Measurements from ENCODE around the gene TMOD3.
"Not testable (repeated sequence)": the region's sequence is repeated elsewhere in the genome, so short reads cannot be mapped to it uniquely, and the experiment has no call there.

TMOD3 gene

GRCh38 chr15:51884517-51885236, 55.2 kb downstream of the TMOD3 start:
- Histone ChIP-seq H3K4me1 (ENCODE audit: control insufficient read depth in 1 of 2, insufficient read depth in 2 of 2, low read length in 2 of 2) (peaks cover 12 to 15% of the 10 kb centered on the region in 2 donors), H3K36me3 (ENCODE audit: control insufficient read depth in 1 of 2, insufficient read depth in 2 of 2, low read length in 2 of 2) (peaks cover 4 to 7% of the 10 kb centered on the region in 2 donors), H3K27ac (ENCODE audit: low read length) (no peak overlapping the region), H3K27me3 (ENCODE audit: low read depth, low read length) (no peaks in the 10 kb centered on the region), H3K4me3 (ENCODE audit: low read depth in 1 of 2, low read length in 2 of 2) (no peak overlapping the region), H3K9me3 (ENCODE audit: control insufficient read depth in 1 of 2, low read length in 2 of 2) (no peaks in the 10 kb centered on the region)

- H3K4me1 ChIP-seq (ENCODE audit: control insufficient read depth in 1 of 2, insufficient read depth in 2 of 2, low read length in 2 of 2), result peaks cover 12 to 14% of the 10 kb centered on the region in 2 donors
- H3K36me3 ChIP-seq (ENCODE audit: control insufficient read depth in 1 of 2, insufficient read depth in 2 of 2, low read length in 2 of 2); H3K27ac ChIP-seq (ENCODE audit: low read length); H3K9me3 ChIP-seq (ENCODE audit: control insufficient read depth in 1 of 2, low read length in 2 of 2); H3K4me3 ChIP-seq (ENCODE audit: low read depth in 1 of 2, low read length in 2 of 2); H3K27me3 ChIP-seq (ENCODE audit: low read depth, low read length): not testable (repeated sequence)
Observed at GRCh38 chr15:51885758-51886157, 56.3 kb downstream of the TMOD3 start.

- Histone ChIP-seq H3K27me3 (ENCODE audit: low read depth, low read length) (no peaks in the 10 kb centered on the region), H3K9me3 (ENCODE audit: control insufficient read depth in 1 of 2, low read length in 2 of 2) (no peaks in the 10 kb centered on the region), H3K4me1 (ENCODE audit: control insufficient read depth in 1 of 2, insufficient read depth in 2 of 2, low read length in 2 of 2) (peaks cover 12 to 14% of the 10 kb centered on the region in 2 donors), H3K4me3 (ENCODE audit: low read depth in 1 of 2, low read length in 2 of 2) (no peak overlapping the region), H3K36me3 (ENCODE audit: control insufficient read depth in 1 of 2, insufficient read depth in 2 of 2, low read length in 2 of 2) (peaks cover 7 to 11% of the 10 kb centered on the region in 2 donors), H3K27ac (ENCODE audit: low read length) (no peak overlapping the region)
Observed at GRCh38 chr15:51887887-51888592, 58.6 kb downstream of the TMOD3 start.

- no peaks in the 10 kb centered on the region for H3K27me3 ChIP-seq (ENCODE audit: low read depth, low read length)
- H3K9me3 ChIP-seq (ENCODE audit: control insufficient read depth in 1 of 2, low read length in 2 of 2), result no peaks in the 10 kb centered on the region
- peaks cover 6 to 10% of the 10 kb centered on the region in 2 donors for H3K4me1 ChIP-seq (ENCODE audit: control insufficient read depth in 1 of 2, insufficient read depth in 2 of 2, low read length in 2 of 2)
- no peak overlapping the region for H3K27ac ChIP-seq (ENCODE audit: low read length)
- H3K4me3 ChIP-seq (ENCODE audit: low read depth in 1 of 2, low read length in 2 of 2), result no peak overlapping the region
- peaks cover 7 to 11% of the 10 kb centered on the region in 2 donors for H3K36me3 ChIP-seq (ENCODE audit: control insufficient read depth in 1 of 2, insufficient read depth in 2 of 2, low read length in 2 of 2)
Observed at GRCh38 chr15:51888593-51889195, 59.2 kb downstream of the TMOD3 start.

GRCh38 chr15:51889486-51889885, 60.0 kb downstream of the TMOD3 start:
- H3K9me3 ChIP-seq (ENCODE audit: control insufficient read depth in 1 of 2, low read length in 2 of 2), result no peaks in the 10 kb centered on the region
- H3K27ac ChIP-seq (ENCODE audit: low read length), result no peak overlapping the region
- H3K4me3 ChIP-seq (ENCODE audit: low read depth in 1 of 2, low read length in 2 of 2), result no peak overlapping the region
- no peaks in the 10 kb centered on the region for H3K27me3 ChIP-seq (ENCODE audit: low read depth, low read length)
- H3K36me3 ChIP-seq (ENCODE audit: control insufficient read depth in 1 of 2, insufficient read depth in 2 of 2, low read length in 2 of 2), result peaks cover 15% of the 10 kb centered on the region in 2 donors
- H3K4me1 ChIP-seq (ENCODE audit: control insufficient read depth in 1 of 2, insufficient read depth in 2 of 2, low read length in 2 of 2), result peaks cover 2 to 3% of the 10 kb centered on the region in 2 donors

GRCh38 chr15:51904421-51904820, 75.0 kb downstream of the TMOD3 start:
- H3K36me3 ChIP-seq (ENCODE audit: control insufficient read depth in 1 of 2, insufficient read depth in 2 of 2, low read length in 2 of 2), result peaks cover 37 to 61% of the 10 kb centered on the region in 2 donors
- no peaks in the 10 kb centered on the region for H3K9me3 ChIP-seq (ENCODE audit: control insufficient read depth in 1 of 2, low read length in 2 of 2)
- no peak overlapping the region for H3K4me3 ChIP-seq (ENCODE audit: low read depth in 1 of 2, low read length in 2 of 2)
- no peaks in the 10 kb centered on the region for H3K4me1 ChIP-seq (ENCODE audit: control insufficient read depth in 1 of 2, insufficient read depth in 2 of 2, low read length in 2 of 2)
- H3K27me3 ChIP-seq (ENCODE audit: low read depth, low read length), result no peaks in the 10 kb centered on the region
- H3K27ac ChIP-seq (ENCODE audit: low read length), result no peak overlapping the region

- no peak overlapping the region for H3K27ac ChIP-seq (ENCODE audit: low read length)
- H3K36me3 ChIP-seq (ENCODE audit: control insufficient read depth in 1 of 2, insufficient read depth in 2 of 2, low read length in 2 of 2), result peaks cover 37 to 59% of the 10 kb centered on the region in 2 donors
- H3K4me3 ChIP-seq (ENCODE audit: low read depth in 1 of 2, low read length in 2 of 2), result no peak overlapping the region
- no peaks in the 10 kb centered on the region for H3K27me3 ChIP-seq (ENCODE audit: low read depth, low read length)
- no peaks in the 10 kb centered on the region for H3K9me3 ChIP-seq (ENCODE audit: control insufficient read depth in 1 of 2, low read length in 2 of 2)
- H3K4me1 ChIP-seq (ENCODE audit: control insufficient read depth in 1 of 2, insufficient read depth in 2 of 2, low read length in 2 of 2), result no peaks in the 10 kb centered on the region
Observed at GRCh38 chr15:51904931-51905330, 75.5 kb downstream of the TMOD3 start.

GRCh38 chr15:51907136-51907862, 77.8 kb downstream of the TMOD3 start:
- no peaks in the 10 kb centered on the region for H3K27me3 ChIP-seq (ENCODE audit: low read depth, low read length)
- no peaks in the 10 kb centered on the region for H3K9me3 ChIP-seq (ENCODE audit: control insufficient read depth in 1 of 2, low read length in 2 of 2)
- H3K27ac ChIP-seq (ENCODE audit: low read length), result peak overlapping the region; percentile 3
- no peaks in the 10 kb centered on the region for H3K4me1 ChIP-seq (ENCODE audit: control insufficient read depth in 1 of 2, insufficient read depth in 2 of 2, low read length in 2 of 2)
- H3K4me3 ChIP-seq (ENCODE audit: low read depth in 1 of 2, low read length in 2 of 2), result no peak overlapping the region
- H3K36me3 ChIP-seq (ENCODE audit: control insufficient read depth in 1 of 2, insufficient read depth in 2 of 2, low read length in 2 of 2), result peaks cover 24 to 52% of the 10 kb centered on the region in 2 donors

GRCh38 chr15:51908316-51908715, 78.9 kb downstream of the TMOD3 start:
- peaks cover 29 to 52% of the 10 kb centered on the region in 2 donors for H3K36me3 ChIP-seq (ENCODE audit: control insufficient read depth in 1 of 2, insufficient read depth in 2 of 2, low read length in 2 of 2)
- H3K4me1 ChIP-seq (ENCODE audit: control insufficient read depth in 1 of 2, insufficient read depth in 2 of 2, low read length in 2 of 2), result no peaks in the 10 kb centered on the region
- no peaks in the 10 kb centered on the region for H3K9me3 ChIP-seq (ENCODE audit: control insufficient read depth in 1 of 2, low read length in 2 of 2)
- no peaks in the 10 kb centered on the region for H3K27me3 ChIP-seq (ENCODE audit: low read depth, low read length)
- H3K4me3 ChIP-seq (ENCODE audit: low read depth in 1 of 2, low read length in 2 of 2), result no peak overlapping the region
- H3K27ac ChIP-seq (ENCODE audit: low read length), result no peak overlapping the region

- H3K9me3 ChIP-seq (ENCODE audit: control insufficient read depth in 1 of 2, low read length in 2 of 2), result no peaks in the 10 kb centered on the region
- H3K27ac ChIP-seq (ENCODE audit: low read length), result no peak overlapping the region
- no peaks in the 10 kb centered on the region for H3K4me1 ChIP-seq (ENCODE audit: control insufficient read depth in 1 of 2, insufficient read depth in 2 of 2, low read length in 2 of 2)
- peaks cover 23 to 45% of the 10 kb centered on the region in 2 donors for H3K36me3 ChIP-seq (ENCODE audit: control insufficient read depth in 1 of 2, insufficient read depth in 2 of 2, low read length in 2 of 2)
- no peaks in the 10 kb centered on the region for H3K27me3 ChIP-seq (ENCODE audit: low read depth, low read length)
- H3K4me3 ChIP-seq (ENCODE audit: low read depth in 1 of 2, low read length in 2 of 2), result no peak overlapping the region
Observed at GRCh38 chr15:51909584-51909983, 80.1 kb downstream of the TMOD3 start.

GRCh38 chr15:51912528-51912927, 83.1 kb downstream of the TMOD3 start:
- Histone ChIP-seq H3K4me3 (ENCODE audit: low read depth in 1 of 2, low read length in 2 of 2) (no peak overlapping the region), H3K36me3 (ENCODE audit: control insufficient read depth in 1 of 2, insufficient read depth in 2 of 2, low read length in 2 of 2) (peaks cover 24 to 49% of the 10 kb centered on the region in 2 donors), H3K4me1 (ENCODE audit: control insufficient read depth in 1 of 2, insufficient read depth in 2 of 2, low read length in 2 of 2) (no peaks in the 10 kb centered on the region), H3K27me3 (ENCODE audit: low read depth, low read length) (no peaks in the 10 kb centered on the region), H3K27ac (ENCODE audit: low read length) (no peak overlapping the region), H3K9me3 (ENCODE audit: control insufficient read depth in 1 of 2, low read length in 2 of 2) (no peaks in the 10 kb centered on the region)

All from muscle layer of duodenum (tissue), 2 donors.